Activated T-helper 2 cell treated with anti-CD3 and anti-CD28 coated beads, Interferon-gamma antibody, Interleukin-2, Interleukin-4, amounts not matched to agents 10 μg/mL and 5 μg/mL and 100 μg/mL, durations not matched to agents 14 hours and 24 hours and 36 hours (primary cell): Measurements from ENCODE around the gene MYO18B. TPM values are rescaled to one million over a fixed set of nuclear protein-coding genes. Genes with fewer than 3 reads are reported as not detected.

Experiments
- DNase-seq: peaks from one replicate; pipeline ENCODE4 v3.0.0; 2021; ENCODE audit warnings: low spot score
- H3K27ac Mint-ChIP-seq: one replicate; pipeline ENCODE4 v1.8.0; 2021; ENCODE audit warnings: mixed read lengths
- H3K27me3 Mint-ChIP-seq: one replicate; pipeline ENCODE4 v1.8.0; 2021; ENCODE audit warnings: low read depth, mixed read lengths
- H3K36me3 Mint-ChIP-seq: one replicate; pipeline ENCODE4 v1.8.0; 2021; ENCODE audit warnings: low read depth, mixed read lengths
- H3K4me1 Mint-ChIP-seq: one replicate; pipeline ENCODE4 v1.8.0; 2021; ENCODE audit warnings: low read depth, mixed read lengths
- H3K4me3 Mint-ChIP-seq: one replicate; pipeline ENCODE4 v1.8.0; 2021; ENCODE audit warnings: low read depth, mild to moderate bottlenecking, moderate library complexity, mixed read lengths
- H3K9me3 Mint-ChIP-seq: one replicate; pipeline ENCODE4 v1.8.0; 2021; ENCODE audit warnings: mixed read lengths
- intact Hi-C: fragments of 100-400 bp; cut with micrococcal nuclease; formaldehyde crosslinking; loops from one replicate; pipeline ENCODE4 v1.15.1; 2023
- total RNA-seq: library from RNA; stranded (reverse); gene quantifications from 2 replicates; pipeline ENCODE4 v1.2.3, GENCODE V29; 2022

The MYO18B gene
- total RNA-seq, 1 donor from 2014 or later = 6.1 TPM

GRCh38 chr22:25747245-25747944 lies 5.4 kb downstream of the MYO18B start:
- no peaks in the 10 kb centered on the region for H3K9me3 Mint-ChIP-seq
- H3K4me3 Mint-ChIP-seq = no peak overlapping the region
- H3K36me3 Mint-ChIP-seq = peaks cover 47% of the 10 kb centered on the region
- peaks cover 82% of the 10 kb centered on the region for H3K4me1 Mint-ChIP-seq
- H3K27me3 Mint-ChIP-seq = no peaks in the 10 kb centered on the region
- peak overlapping the region; percentile 100 for H3K27ac Mint-ChIP-seq
- no peak for DNase-seq
- intact Hi-C loops = loop anchor here (5.0 kb wide), 1 partner anchor 675 kb away; no protein-coding TSS in a partner anchor

- intact Hi-C loops = loop anchor here (2.0 to 5.0 kb wide), 2 partner anchors 45 to 676 kb away; no protein-coding TSS in a partner anchor
- H3K9me3 Mint-ChIP-seq = no peaks in the 10 kb centered on the region
- H3K27ac Mint-ChIP-seq = peak overlapping the region; percentile 100
- H3K4me1 Mint-ChIP-seq = peaks cover 75% of the 10 kb centered on the region
- no peaks in the 10 kb centered on the region for H3K27me3 Mint-ChIP-seq
- H3K4me3 Mint-ChIP-seq = no peak overlapping the region
- no peak for DNase-seq
- H3K36me3 Mint-ChIP-seq = peaks cover 43% of the 10 kb centered on the region
Observed at GRCh38 chr22:25748140-25748539, 6.2 kb downstream of the MYO18B start.

- peak overlapping the region; percentile 89 for H3K4me3 Mint-ChIP-seq
- no peak for DNase-seq
- peak overlapping the region; percentile 100 for H3K27ac Mint-ChIP-seq
- no peaks in the 10 kb centered on the region for H3K9me3 Mint-ChIP-seq
- H3K4me1 Mint-ChIP-seq = peaks cover 72% of the 10 kb centered on the region
- intact Hi-C loops = loop anchor here (2.0 to 5.0 kb wide), 2 partner anchors 46 to 676 kb away; no protein-coding TSS in a partner anchor
- H3K36me3 Mint-ChIP-seq = peaks cover 45% of the 10 kb centered on the region
- no peaks in the 10 kb centered on the region for H3K27me3 Mint-ChIP-seq
Observed at GRCh38 chr22:25748704-25749103, 6.7 kb downstream of the MYO18B start.

- Mint-ChIP-seq H3K36me3 (peaks cover 54% of the 10 kb centered on the region), H3K27me3 (no peaks in the 10 kb centered on the region), H3K9me3 (no peaks in the 10 kb centered on the region), H3K4me1 (peaks cover 71% of the 10 kb centered on the region), H3K4me3 (peak overlapping the region; percentile 89), H3K27ac (peak overlapping the region; percentile 100)
- intact Hi-C loops = loop anchor here (2.0 to 5.0 kb wide), 3 partner anchors 23 to 677 kb away; no protein-coding TSS in a partner anchor
- DNase-seq = peak; percentile 63
Observed at GRCh38 chr22:25749420-25750169, 7.6 kb downstream of the MYO18B start.

GRCh38 chr22:25750569-25751173 lies 8.7 kb downstream of the MYO18B start:
- peak overlapping the region; percentile 100 for H3K27ac Mint-ChIP-seq
- peak overlapping the region; percentile 89 for H3K4me3 Mint-ChIP-seq

GRCh38 chr22:25751174-25751581 lies 9.2 kb downstream of the MYO18B start:
- H3K4me1 Mint-ChIP-seq = peaks cover 62% of the 10 kb centered on the region
- peak overlapping the region; percentile 89 for H3K4me3 Mint-ChIP-seq
- H3K9me3 Mint-ChIP-seq = no peaks in the 10 kb centered on the region
- no peak for DNase-seq
- peaks cover 56% of the 10 kb centered on the region for H3K36me3 Mint-ChIP-seq
- intact Hi-C loops = loop anchor here (2.0 kb wide), 1 partner anchor 22 kb away; no protein-coding TSS in a partner anchor
- no peaks in the 10 kb centered on the region for H3K27me3 Mint-ChIP-seq
- peak overlapping the region; percentile 100 for H3K27ac Mint-ChIP-seq

More at GRCh38 chr22:25750569-25751173, 8.7 kb downstream of the MYO18B start:
- no peaks in the 10 kb centered on the region for H3K27me3 Mint-ChIP-seq
- H3K36me3 Mint-ChIP-seq = peaks cover 56% of the 10 kb centered on the region
- peaks cover 66% of the 10 kb centered on the region for H3K4me1 Mint-ChIP-seq
- intact Hi-C loops = loop anchor here (2.0 kb wide), 1 partner anchor 22 kb away; no protein-coding TSS in a partner anchor
- no peaks in the 10 kb centered on the region for H3K9me3 Mint-ChIP-seq
- DNase-seq = no peak

- DNase-seq = no peak
- H3K36me3 Mint-ChIP-seq = peaks cover 48% of the 10 kb centered on the region
- intact Hi-C loops = no loop called here
- peaks cover 55% of the 10 kb centered on the region for H3K4me1 Mint-ChIP-seq
- no peak overlapping the region for H3K27ac Mint-ChIP-seq
- H3K27me3 Mint-ChIP-seq = no peaks in the 10 kb centered on the region
- no peak overlapping the region for H3K4me3 Mint-ChIP-seq
- no peaks in the 10 kb centered on the region for H3K9me3 Mint-ChIP-seq
Observed at GRCh38 chr22:25752615-25753214, 10.7 kb downstream of the MYO18B start.

- no peaks in the 10 kb centered on the region for H3K9me3 Mint-ChIP-seq
- peaks cover 45% of the 10 kb centered on the region for H3K36me3 Mint-ChIP-seq
- H3K27ac Mint-ChIP-seq = no peak overlapping the region
- no peak for DNase-seq
- peaks cover 52% of the 10 kb centered on the region for H3K4me1 Mint-ChIP-seq
- intact Hi-C loops = no loop called here
- peak overlapping the region; percentile 17 for H3K4me3 Mint-ChIP-seq
- no peaks in the 10 kb centered on the region for H3K27me3 Mint-ChIP-seq
Observed at GRCh38 chr22:25753252-25753651, 11.3 kb downstream of the MYO18B start.

- Mint-ChIP-seq H3K4me1 (peaks cover 46% of the 10 kb centered on the region), H3K4me3 (no peak overlapping the region), H3K27ac (no peak overlapping the region), H3K9me3 (no peaks in the 10 kb centered on the region), H3K27me3 (no peaks in the 10 kb centered on the region), H3K36me3 (peaks cover 38% of the 10 kb centered on the region)
- intact Hi-C loops = no loop called here
- DNase-seq = no peak
Observed at GRCh38 chr22:25754527-25755202, 12.7 kb downstream of the MYO18B start.

GRCh38 chr22:25757686-25758085 lies 15.7 kb downstream of the MYO18B start:
- Mint-ChIP-seq H3K4me1 (peaks cover 41% of the 10 kb centered on the region), H3K27me3 (no peaks in the 10 kb centered on the region), H3K4me3 (no peak overlapping the region), H3K36me3 (peaks cover 27% of the 10 kb centered on the region), H3K9me3 (no peaks in the 10 kb centered on the region), H3K27ac (peak overlapping the region; percentile 39)
- intact Hi-C loops = no loop called here
- DNase-seq = no peak

GRCh38 chr22:25758316-25758715 lies 16.3 kb downstream of the MYO18B start:
- Mint-ChIP-seq H3K36me3 (peaks cover 27% of the 10 kb centered on the region), H3K4me1 (peaks cover 44% of the 10 kb centered on the region), H3K9me3 (no peaks in the 10 kb centered on the region), H3K27me3 (no peaks in the 10 kb centered on the region), H3K27ac (no peak overlapping the region), H3K4me3 (no peak overlapping the region)
- intact Hi-C loops = no loop called here
- DNase-seq = no peak

GRCh38 chr22:25759825-25760231 lies 17.8 kb downstream of the MYO18B start:
- Mint-ChIP-seq H3K4me3 (no peak overlapping the region), H3K27me3 (no peaks in the 10 kb centered on the region), H3K27ac (no peak overlapping the region), H3K4me1 (peaks cover 41% of the 10 kb centered on the region), H3K36me3 (peaks cover 21% of the 10 kb centered on the region), H3K9me3 (no peaks in the 10 kb centered on the region)
- intact Hi-C loops = no loop called here
- DNase-seq = no peak
